GM12864 (cell line): ENCODE data around the gene RNF11.
"Not testable (repeated sequence)": the region's sequence is repeated elsewhere in the genome, so short reads cannot be mapped to it uniquely, and the experiment has no call there.

ENCODE experiments used
- DNase-seq: peaks from one replicate; pipeline ENCODE4 v3.0.0-alpha.2; 2011; ENCODE audit warnings: low read depth
- H3K4me3 ChIP-seq: 2 replicates; pipeline ENCODE4 v1.5.1; 2011; ENCODE audit warnings: mild to moderate bottlenecking, low read depth, low read length, control low read depth
- CTCF ChIP-seq: IDR thresholded peaks from 2 replicates; pipeline ENCODE4 v1.5.1; 2011; ENCODE audit warnings: low read depth, mild to moderate bottlenecking, moderate library complexity, low read length, control low read depth, inconsistent platforms; ENCODE audit errors: missing control alignments

The RNF11 gene

GRCh38 chr1:51217101-51217500, 19.0 kb upstream of the RNF11 start:
- TF ChIP-seq CTCF: no peak
- H3K4me3 ChIP-seq: no peak overlapping the region
- DNase-seq: no peak

DNA sequence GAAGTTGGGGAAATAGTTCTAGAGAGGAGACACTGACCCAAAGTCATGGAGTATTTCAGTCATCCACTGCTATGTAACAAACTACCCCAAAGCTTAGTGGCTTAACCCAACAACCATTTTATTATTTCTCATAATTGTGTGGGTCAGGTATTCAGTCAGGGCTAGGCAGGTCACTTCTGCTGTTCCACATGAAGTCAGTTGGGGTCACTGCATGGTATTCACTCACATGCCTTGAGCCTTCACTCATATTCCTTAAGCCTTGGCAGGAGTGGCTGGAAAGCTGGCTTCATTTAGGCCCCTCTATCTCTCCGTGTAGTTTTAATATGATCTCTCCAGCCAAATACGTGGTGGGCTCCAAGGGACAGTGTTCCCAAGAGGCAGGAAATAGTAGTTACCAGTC, 17.5 kb upstream of the RNF11 start:
- no peak overlapping the region for H3K4me3 ChIP-seq
- no peak for DNase-seq
- no peak for TF ChIP-seq CTCF

DNA sequence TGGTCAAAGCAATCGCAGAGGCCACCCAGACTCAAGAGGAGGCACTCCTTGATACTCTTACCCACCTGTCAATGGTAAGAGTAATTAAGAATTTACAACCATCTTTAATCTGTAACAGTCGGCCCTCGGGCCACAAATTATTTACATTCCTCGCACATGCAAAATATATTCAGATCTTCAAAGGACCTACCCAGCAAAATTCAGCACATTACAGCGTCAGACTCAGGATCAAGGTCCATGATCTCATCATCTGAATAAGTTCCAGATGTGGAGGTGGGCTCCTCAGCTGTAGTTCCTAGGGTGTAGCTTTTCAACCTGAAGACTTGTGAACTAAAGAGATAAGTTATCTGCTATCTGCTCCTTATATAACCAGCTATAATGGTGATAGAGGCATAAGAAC, 17.1 kb upstream of the RNF11 start:
- no peak for TF ChIP-seq CTCF
- DNase-seq: no peak
- no peak overlapping the region for H3K4me3 ChIP-seq

DNA sequence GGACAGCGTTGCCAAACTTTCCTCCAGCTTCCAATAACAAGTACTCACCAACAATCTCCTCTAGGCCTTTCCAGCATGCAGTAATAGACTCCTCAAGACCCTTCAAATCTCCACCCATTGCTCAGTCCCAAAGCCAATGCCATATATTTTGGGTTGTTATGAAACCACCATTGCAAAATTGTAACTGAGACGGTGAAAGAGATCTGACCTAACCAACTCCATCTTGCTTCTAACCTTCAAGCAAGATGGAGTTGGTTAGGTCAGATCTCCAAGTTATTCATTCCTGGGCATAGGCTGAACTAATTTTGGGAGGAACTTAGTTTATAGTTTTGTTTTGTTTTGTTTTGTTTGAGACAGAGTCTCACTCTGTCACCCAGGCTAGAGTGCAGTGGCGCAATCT, 14.5 kb upstream of the RNF11 start:
- not testable (repeated sequence) for DNase-seq, H3K4me3 ChIP-seq

DNA sequence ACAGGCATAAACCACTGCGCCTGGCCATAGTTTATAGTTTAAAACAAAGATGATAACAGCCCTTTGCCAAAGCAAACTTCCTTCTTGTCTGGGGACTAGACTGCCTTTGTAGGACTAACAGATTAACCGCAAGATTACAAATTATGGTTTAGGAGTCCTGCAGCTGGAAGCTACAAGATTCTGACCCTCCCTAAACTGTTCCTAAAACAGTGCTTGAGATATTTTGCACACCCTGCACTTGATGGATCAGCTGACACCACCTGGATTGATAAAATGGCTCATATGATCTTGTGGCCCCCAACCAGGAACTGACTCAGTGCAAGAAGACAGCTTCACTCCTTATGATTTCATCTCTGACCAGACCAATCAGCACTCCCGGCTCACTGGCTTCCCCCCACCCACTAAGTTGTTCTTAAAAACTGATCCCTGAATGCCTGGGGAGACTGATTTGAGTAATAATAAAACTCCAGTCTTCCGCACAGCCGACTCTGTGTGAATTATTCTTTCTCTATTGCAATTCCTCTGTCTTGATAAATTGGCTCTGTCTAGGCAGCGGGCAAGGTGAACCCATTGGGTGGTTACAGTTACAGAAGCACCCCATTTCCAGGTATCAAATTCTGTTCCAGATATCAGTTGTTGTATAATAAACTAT, 13.8 kb upstream of the RNF11 start:
- no peak for TF ChIP-seq CTCF
- H3K4me3 ChIP-seq: no peak overlapping the region
- DNase-seq: no peak

DNA sequence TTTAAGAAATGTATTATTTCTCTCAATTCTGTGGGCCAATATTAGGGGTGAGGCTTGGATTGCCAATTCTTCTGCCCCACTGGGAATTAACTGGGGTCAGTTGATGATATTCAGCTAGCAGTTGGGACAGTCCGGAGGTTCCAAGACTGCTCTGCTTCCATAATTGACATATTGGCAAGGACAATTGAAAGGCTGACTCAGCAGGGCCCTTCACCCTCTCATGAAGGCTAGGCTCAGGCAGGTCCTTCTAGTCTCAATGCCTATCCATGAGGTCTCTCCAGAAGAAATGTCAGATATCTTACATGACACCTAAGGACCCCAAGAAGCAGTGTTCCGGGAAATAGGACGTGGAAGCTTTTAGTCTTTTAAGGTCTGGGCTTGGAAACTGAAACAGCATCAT, 13.3 kb upstream of the RNF11 start:
- TF ChIP-seq CTCF: no peak
- H3K4me3 ChIP-seq: no peak overlapping the region
- no peak for DNase-seq

DNA sequence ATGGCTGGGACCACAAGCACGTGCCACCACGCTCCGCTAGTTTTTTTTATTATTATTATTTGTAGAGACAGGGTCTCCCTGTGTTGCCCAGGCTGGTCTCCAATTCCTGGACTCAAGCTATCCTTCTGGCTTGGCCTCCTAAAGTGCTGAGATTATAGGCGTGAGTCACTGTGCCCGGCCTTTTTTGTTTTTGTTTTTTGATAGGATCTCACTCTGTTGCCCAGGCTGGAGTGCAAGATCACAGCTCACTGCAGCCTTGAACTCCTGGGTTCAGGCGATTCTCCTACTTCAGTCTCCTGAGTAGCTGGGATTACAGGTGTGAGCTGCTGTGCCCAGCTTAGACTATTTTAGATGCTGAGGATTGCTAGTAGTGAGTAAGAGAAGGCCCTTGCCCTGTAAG, 11.8 kb upstream of the RNF11 start:
- no peak for DNase-seq
- no peak overlapping the region for H3K4me3 ChIP-seq
- TF ChIP-seq CTCF: no peak

GRCh38 chr1:51227231-51227960, 8.7 kb upstream of the RNF11 start:
- DNase-seq, H3K4me3 ChIP-seq: not testable (repeated sequence)

DNA sequence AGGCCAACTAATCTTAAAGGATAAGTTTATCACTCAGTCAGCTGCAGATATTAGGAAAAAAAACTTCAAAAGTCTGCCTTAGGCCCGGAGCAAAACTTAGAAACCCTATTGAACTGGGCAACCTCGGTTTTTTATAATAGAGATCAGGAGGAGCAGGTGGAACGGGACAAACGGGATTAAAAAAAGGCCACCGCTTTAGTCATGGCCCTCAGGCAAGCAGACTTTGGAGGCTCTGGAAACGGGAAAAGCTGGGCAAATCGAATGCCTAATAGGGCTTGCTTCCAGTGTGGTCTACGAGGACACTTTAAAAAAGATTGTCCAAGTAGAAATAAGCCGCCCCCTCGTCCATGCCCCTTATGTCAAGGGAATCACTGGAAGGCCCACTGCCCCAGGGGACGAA, 7.6 kb upstream of the RNF11 start:
- DNase-seq, H3K4me3 ChIP-seq: not testable (repeated sequence)
